Measurements from ENCODE around the gene OR4E2. TPM values are rescaled to one million over a fixed set of nuclear protein-coding genes. Genes with fewer than 3 reads are reported as not detected.

OR4E2 gene, protein sequence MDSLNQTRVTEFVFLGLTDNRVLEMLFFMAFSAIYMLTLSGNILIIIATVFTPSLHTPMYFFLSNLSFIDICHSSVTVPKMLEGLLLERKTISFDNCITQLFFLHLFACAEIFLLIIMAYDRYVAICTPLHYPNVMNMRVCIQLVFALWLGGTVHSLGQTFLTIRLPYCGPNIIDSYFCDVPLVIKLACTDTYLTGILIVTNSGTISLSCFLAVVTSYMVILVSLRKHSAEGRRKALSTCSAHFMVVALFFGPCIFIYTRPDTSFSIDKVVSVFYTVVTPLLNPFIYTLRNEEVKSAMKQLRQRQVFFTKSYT
- not detected in 2 replicates for total RNA-seq (2021)
- long read RNA-seq, result 0 reads

DNA sequence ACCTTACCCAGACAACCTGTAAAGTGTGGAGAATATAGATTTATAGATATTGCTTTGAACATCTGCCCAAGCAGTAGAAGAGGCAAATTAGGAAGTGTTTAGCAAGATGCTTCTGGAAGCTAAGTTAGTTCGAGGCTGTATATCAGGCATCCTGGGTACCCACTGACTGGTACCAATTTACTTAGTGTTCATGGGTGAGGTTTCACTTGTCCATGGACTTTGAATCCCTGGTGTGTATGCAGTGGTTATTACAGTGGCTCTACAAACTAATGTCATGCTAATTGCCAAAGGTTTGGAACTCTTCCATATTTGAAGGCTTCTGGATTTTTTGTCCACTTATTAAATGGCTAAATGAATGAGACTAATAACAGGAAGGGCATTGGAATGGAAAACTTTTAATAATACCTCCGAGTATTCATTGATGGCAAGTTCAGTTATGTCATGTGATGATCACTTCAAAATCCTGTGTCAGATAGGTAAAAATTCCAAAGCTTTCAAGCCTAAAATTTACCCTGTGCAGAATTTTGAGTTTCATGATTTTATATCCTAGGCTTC is at the start of gene OR4E2:
Gene OR4E2 (plus strand): TSS at position 505 of the 555 bp plus-strand sequence. CDS start 11,248 bp downstream, outside the sequence.
- peaks cover 4% of the 10 kb centered on the region; the same call in 1 of the 2 replicates for H3K4me1 ChIP-seq (ENCODE audit: insufficient read depth, low read length)
- H3K56ac ChIP-seq (ENCODE audit: insufficient read length, low read depth, low read length), result no peak within 1 kb of the TSS
- H3K27ac Mint-ChIP-seq, result no peak within 1 kb of the TSS

More for the DNA sequence above, at the start of gene OR4E2:
- Histone ChIP-seq H3K27ac (ENCODE audit: insufficient read length, low read depth, low read length) (no peak within 1 kb of the TSS), H3K9me3 (ENCODE audit: control insufficient read depth, low read depth, low read length) (no peaks in the 10 kb centered on the region), H2AK5ac (ENCODE audit: insufficient read length, low read length) (no peak within 1 kb of the TSS), H2BK5ac (ENCODE audit: insufficient read length, low read length) (no peak within 1 kb of the TSS), H3K79me1 (ENCODE audit: insufficient read depth, low read depth, low read length, poor library complexity, severe bottlenecking) (no peaks in the 10 kb centered on the region), H2AFZ (ENCODE audit: low read length) (no peak within 1 kb of the TSS), H4K20me1 (ENCODE audit: control insufficient read depth, insufficient read depth, insufficient read length) (no peaks in the 10 kb centered on the region), H3K27me3 (ENCODE audit: insufficient read depth, low read length) (no peaks in the 10 kb centered on the region), H3K23ac (ENCODE audit: insufficient read length, low read depth, low read length) (no peak within 1 kb of the TSS), H3T11ph (ENCODE audit: low read length) (no peak within 1 kb of the TSS), H3K9ac (ENCODE audit: extremely low read depth, insufficient read length, low read length) (no peak within 1 kb of the TSS), H2BK15ac (ENCODE audit: low read depth, low read length) (no peak within 1 kb of the TSS), H2BK12ac (ENCODE audit: insufficient read length, low read depth, low read length) (no peak within 1 kb of the TSS), H2BK120ac (ENCODE audit: low read depth, low read length, poor library complexity, severe bottlenecking) (no peak within 1 kb of the TSS), H3K4ac (ENCODE audit: low read depth, low read length) (no peak within 1 kb of the TSS), H4K5ac (ENCODE audit: insufficient read length, low read depth, low read length) (no peak within 1 kb of the TSS), H3K14ac (ENCODE audit: insufficient read depth, low read length) (no peak within 1 kb of the TSS), H4K91ac (ENCODE audit: insufficient read length, low read depth, low read length) (no peak within 1 kb of the TSS), H2BK20ac (ENCODE audit: low read depth, low read length, poor library complexity, severe bottlenecking) (no peak within 1 kb of the TSS), H4K8ac (replicated peaks; ENCODE audit: insufficient read length, low read depth, low read length) (no peak within 1 kb of the TSS), H3K4me2 (ENCODE audit: insufficient read depth, insufficient read length, low read length) (no peak within 1 kb of the TSS), H3K18ac (ENCODE audit: insufficient read length, low read depth, low read length) (no peak within 1 kb of the TSS), H3K79me2 (ENCODE audit: insufficient read depth, low read length) (no peaks in the 10 kb centered on the region), H3K23me2 (ENCODE audit: insufficient read length, low read depth, low read length, poor library complexity, severe bottlenecking) (no peaks in the 10 kb centered on the region)
- TF ChIP-seq, protein P1, sequence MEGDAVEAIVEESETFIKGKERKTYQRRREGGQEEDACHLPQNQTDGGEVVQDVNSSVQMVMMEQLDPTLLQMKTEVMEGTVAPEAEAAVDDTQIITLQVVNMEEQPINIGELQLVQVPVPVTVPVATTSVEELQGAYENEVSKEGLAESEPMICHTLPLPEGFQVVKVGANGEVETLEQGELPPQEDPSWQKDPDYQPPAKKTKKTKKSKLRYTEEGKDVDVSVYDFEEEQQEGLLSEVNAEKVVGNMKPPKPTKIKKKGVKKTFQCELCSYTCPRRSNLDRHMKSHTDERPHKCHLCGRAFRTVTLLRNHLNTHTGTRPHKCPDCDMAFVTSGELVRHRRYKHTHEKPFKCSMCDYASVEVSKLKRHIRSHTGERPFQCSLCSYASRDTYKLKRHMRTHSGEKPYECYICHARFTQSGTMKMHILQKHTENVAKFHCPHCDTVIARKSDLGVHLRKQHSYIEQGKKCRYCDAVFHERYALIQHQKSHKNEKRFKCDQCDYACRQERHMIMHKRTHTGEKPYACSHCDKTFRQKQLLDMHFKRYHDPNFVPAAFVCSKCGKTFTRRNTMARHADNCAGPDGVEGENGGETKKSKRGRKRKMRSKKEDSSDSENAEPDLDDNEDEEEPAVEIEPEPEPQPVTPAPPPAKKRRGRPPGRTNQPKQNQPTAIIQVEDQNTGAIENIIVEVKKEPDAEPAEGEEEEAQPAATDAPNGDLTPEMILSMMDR (conservative IDR thresholded peaks at IDR 0.05), result no peak
- no peak within 1 kb of the TSS for H3K4me3 Mint-ChIP-seq
- WGBS (ENCODE audit: extremely low coverage, insufficient read length, low lambda C conversion rate), result no CpG with 5 or more reads among the region's 2 CpGs
- H3K9me3 Mint-ChIP-seq, result no peaks in the 10 kb centered on the region; a peak in 1 of 5 replicates
- H3K27me3 Mint-ChIP-seq (ENCODE audit: low read depth), result peaks cover 2% of the 10 kb centered on the region
- no peak for DNase-seq
- H3K4me1 Mint-ChIP-seq, result peaks cover 5 to 8% of the 10 kb centered on the region in 2 experiments
- H3K36me3 Mint-ChIP-seq (ENCODE audit: insufficient read depth in 1 of 3, low read depth in 3 of 3), result no peaks in the 10 kb centered on the region
